Measurements from ENCODE around the gene WWP2. TPM values are rescaled to one million over a fixed set of nuclear protein-coding genes. Genes with fewer than 3 reads are reported as not detected.

Gene WWP2
- total RNA-seq, 3 donors from 2014 or later: 34.7 to 44.2 (median 36.5) TPM

- Mint-ChIP-seq H3K4me3 (no peak overlapping the region), H3K9me3 (no peaks in the 10 kb centered on the region), H3K27me3 (ENCODE audit: low read depth) (no peaks in the 10 kb centered on the region), H3K4me1 (ENCODE audit: low read depth) (no peaks in the 10 kb centered on the region), H3K36me3 (ENCODE audit: insufficient read depth) (peaks cover 27% of the 10 kb centered on the region)
- DNase-seq (no peak), ATAC-seq (no peak)
Observed at GRCh38 chr16:69927056-69927757, 165.1 kb downstream of the WWP2 start.

- no peaks in the 10 kb centered on the region for H3K4me1 Mint-ChIP-seq (ENCODE audit: low read depth)
- peaks cover 30% of the 10 kb centered on the region for H3K36me3 Mint-ChIP-seq (ENCODE audit: insufficient read depth)
- no peaks in the 10 kb centered on the region for H3K9me3 Mint-ChIP-seq
- ATAC-seq (no peak), DNase-seq (no peak)
- no peak overlapping the region for H3K4me3 Mint-ChIP-seq
- H3K27me3 Mint-ChIP-seq (ENCODE audit: low read depth): no peaks in the 10 kb centered on the region
Observed at GRCh38 chr16:69928856-69929400, 166.8 kb downstream of the WWP2 start.

- no peak overlapping the region for H3K4me3 Mint-ChIP-seq
- DNase-seq (no peak), ATAC-seq (no peak)
- H3K9me3 Mint-ChIP-seq: no peaks in the 10 kb centered on the region
- H3K27me3 Mint-ChIP-seq (ENCODE audit: low read depth): no peaks in the 10 kb centered on the region
- peaks cover 35% of the 10 kb centered on the region for H3K36me3 Mint-ChIP-seq (ENCODE audit: insufficient read depth)
- H3K4me1 Mint-ChIP-seq (ENCODE audit: low read depth): no peaks in the 10 kb centered on the region
Observed at GRCh38 chr16:69929480-69929879, 167.3 kb downstream of the WWP2 start.

GRCh38 chr16:69930117-69930776, 168.1 kb downstream of the WWP2 start:
- Mint-ChIP-seq H3K27me3 (ENCODE audit: low read depth) (no peaks in the 10 kb centered on the region), H3K36me3 (ENCODE audit: insufficient read depth) (peaks cover 34% of the 10 kb centered on the region)
- DNase-seq: peak; percentile 27

GRCh38 chr16:69931631-69932030, 169.5 kb downstream of the WWP2 start:
- Mint-ChIP-seq H3K9me3 (no peaks in the 10 kb centered on the region), H3K36me3 (ENCODE audit: insufficient read depth) (peaks cover 30% of the 10 kb centered on the region), H3K27me3 (ENCODE audit: low read depth) (no peaks in the 10 kb centered on the region), H3K4me1 (ENCODE audit: low read depth) (no peaks in the 10 kb centered on the region), H3K4me3 (no peak overlapping the region)
- DNase-seq (no peak), ATAC-seq (no peak)

More at GRCh38 chr16:69930117-69930776, 168.1 kb downstream of the WWP2 start:
- peak; percentile 81 to 82 for ATAC-seq
- H3K9me3 Mint-ChIP-seq: no peaks in the 10 kb centered on the region
- no peaks in the 10 kb centered on the region for H3K4me1 Mint-ChIP-seq (ENCODE audit: low read depth)
- no peak overlapping the region for H3K4me3 Mint-ChIP-seq

GRCh38 chr16:69932228-69932627, 170.1 kb downstream of the WWP2 start:
- no peak for DNase-seq
- no peaks in the 10 kb centered on the region for H3K27me3 Mint-ChIP-seq (ENCODE audit: low read depth)
- no peak overlapping the region for H3K4me3 Mint-ChIP-seq
- peaks cover 36% of the 10 kb centered on the region for H3K36me3 Mint-ChIP-seq (ENCODE audit: insufficient read depth)
- no peaks in the 10 kb centered on the region for H3K4me1 Mint-ChIP-seq (ENCODE audit: low read depth)
- ATAC-seq: no peak
- H3K9me3 Mint-ChIP-seq: no peaks in the 10 kb centered on the region

- no peak for ATAC-seq
- H3K4me3 Mint-ChIP-seq: no peak overlapping the region
Observed at GRCh38 chr16:69932691-69933392, 170.7 kb downstream of the WWP2 start.

GRCh38 chr16:69934044-69934443, 171.9 kb downstream of the WWP2 start:
- H3K4me1 Mint-ChIP-seq (ENCODE audit: low read depth): no peaks in the 10 kb centered on the region
- no peak overlapping the region for H3K4me3 Mint-ChIP-seq
- no peaks in the 10 kb centered on the region for H3K9me3 Mint-ChIP-seq
- ATAC-seq: no peak
- H3K36me3 Mint-ChIP-seq (ENCODE audit: insufficient read depth): peaks cover 43% of the 10 kb centered on the region
- H3K27me3 Mint-ChIP-seq (ENCODE audit: low read depth): no peaks in the 10 kb centered on the region
- no peak for DNase-seq

More at GRCh38 chr16:69932691-69933392, 170.7 kb downstream of the WWP2 start:
- DNase-seq: no peak
- H3K4me1 Mint-ChIP-seq (ENCODE audit: low read depth): no peaks in the 10 kb centered on the region
- H3K27me3 Mint-ChIP-seq (ENCODE audit: low read depth): no peaks in the 10 kb centered on the region
- H3K9me3 Mint-ChIP-seq: no peaks in the 10 kb centered on the region
- H3K36me3 Mint-ChIP-seq (ENCODE audit: insufficient read depth): peaks cover 40% of the 10 kb centered on the region

- no peaks in the 10 kb centered on the region for H3K4me1 Mint-ChIP-seq (ENCODE audit: low read depth)
- no peak overlapping the region for H3K4me3 Mint-ChIP-seq
- peak in 1 of 2 donors; percentile 14 for ATAC-seq
- peaks cover 41% of the 10 kb centered on the region for H3K36me3 Mint-ChIP-seq (ENCODE audit: insufficient read depth)
- no peak for DNase-seq
- H3K9me3 Mint-ChIP-seq: no peaks in the 10 kb centered on the region
- H3K27me3 Mint-ChIP-seq (ENCODE audit: low read depth): no peaks in the 10 kb centered on the region
Observed at GRCh38 chr16:69934751-69935150, 172.6 kb downstream of the WWP2 start.

GRCh38 chr16:69935278-69935711, 173.2 kb downstream of the WWP2 start:
- ATAC-seq: no peak
- H3K36me3 Mint-ChIP-seq (ENCODE audit: insufficient read depth): peaks cover 43% of the 10 kb centered on the region
- DNase-seq: no peak
- no peaks in the 10 kb centered on the region for H3K4me1 Mint-ChIP-seq (ENCODE audit: low read depth)
- H3K4me3 Mint-ChIP-seq: no peak overlapping the region
- no peaks in the 10 kb centered on the region for H3K27me3 Mint-ChIP-seq (ENCODE audit: low read depth)
- H3K9me3 Mint-ChIP-seq: no peaks in the 10 kb centered on the region

GRCh38 chr16:69935740-69936139, 173.6 kb downstream of the WWP2 start:
- no peak overlapping the region for H3K4me3 Mint-ChIP-seq
- H3K36me3 Mint-ChIP-seq (ENCODE audit: insufficient read depth): peaks cover 43% of the 10 kb centered on the region
- no peaks in the 10 kb centered on the region for H3K4me1 Mint-ChIP-seq (ENCODE audit: low read depth)
- H3K27me3 Mint-ChIP-seq (ENCODE audit: low read depth): no peaks in the 10 kb centered on the region
- no peaks in the 10 kb centered on the region for H3K9me3 Mint-ChIP-seq
- DNase-seq: no peak
- no peak for ATAC-seq

GRCh38 chr16:69936252-69936651, 174.1 kb downstream of the WWP2 start:
- Mint-ChIP-seq H3K4me1 (ENCODE audit: low read depth) (no peaks in the 10 kb centered on the region), H3K36me3 (ENCODE audit: insufficient read depth) (peaks cover 40% of the 10 kb centered on the region), H3K4me3 (no peak overlapping the region), H3K27me3 (ENCODE audit: low read depth) (no peaks in the 10 kb centered on the region), H3K9me3 (no peaks in the 10 kb centered on the region)
- ATAC-seq (no peak), DNase-seq (no peak)

- no peak for DNase-seq
- no peaks in the 10 kb centered on the region for H3K27me3 Mint-ChIP-seq (ENCODE audit: low read depth)
- H3K4me1 Mint-ChIP-seq (ENCODE audit: low read depth): no peaks in the 10 kb centered on the region
- H3K36me3 Mint-ChIP-seq (ENCODE audit: insufficient read depth): peaks cover 39% of the 10 kb centered on the region
- H3K9me3 Mint-ChIP-seq: no peaks in the 10 kb centered on the region
- no peak for ATAC-seq
- H3K4me3 Mint-ChIP-seq: no peak overlapping the region
Observed at GRCh38 chr16:69936751-69937211, 174.6 kb downstream of the WWP2 start.

GRCh38 chr16:69937465-69937951, 175.4 kb downstream of the WWP2 start:
- H3K27me3 Mint-ChIP-seq (ENCODE audit: low read depth): no peaks in the 10 kb centered on the region
- DNase-seq (no peak), ATAC-seq (no peak)
- peaks cover 36% of the 10 kb centered on the region for H3K36me3 Mint-ChIP-seq (ENCODE audit: insufficient read depth)
- no peaks in the 10 kb centered on the region for H3K9me3 Mint-ChIP-seq
- no peaks in the 10 kb centered on the region for H3K4me1 Mint-ChIP-seq (ENCODE audit: low read depth)
- H3K4me3 Mint-ChIP-seq: no peak overlapping the region

Data from activated T-cell treated with anti-CD3 and anti-CD28 coated beads, Interleukin-2, amount 50 U/mL, for 4 hours (primary cell).